Hippocampal formation (tissue), 2 donors: ENCODE measurements around the gene PTCH1.

Experiments used
- DNase-seq, 2 donors: peaks; one replicate each; lab custom pipeline; 2025; lab: John Stamatoyannopoulos, UW

Gene PTCH1

GRCh38 chr9:95498641-95499040 is 18.1 kb downstream of the PTCH1 start:
- no peak for DNase-seq

- DNase-seq, result no peak
These were observed 19.0 kb downstream of the PTCH1 start for GRCh38 chr9:95497772-95498171.

- no peak for DNase-seq
These were observed 20.1 kb downstream of the PTCH1 start for GRCh38 chr9:95496687-95497086.

GRCh38 chr9:95495961-95496360 is 20.8 kb downstream of the PTCH1 start:
- no peak for DNase-seq

GRCh38 chr9:95495529-95495928 is 21.2 kb downstream of the PTCH1 start:
- no peak for DNase-seq

GRCh38 chr9:95494416-95495371 is 22.1 kb downstream of the PTCH1 start:
- no peak for DNase-seq

GRCh38 chr9:95494022-95494415 is 22.8 kb downstream of the PTCH1 start:
- DNase-seq, result peak; percentile 57 to 77

- no peak for DNase-seq
These were observed 23.4 kb downstream of the PTCH1 start for GRCh38 chr9:95493402-95493801.

- no peak for DNase-seq
These were observed 25.0 kb downstream of the PTCH1 start for GRCh38 chr9:95491543-95492320.

- DNase-seq, result no peak
These were observed 27.8 kb downstream of the PTCH1 start for GRCh38 chr9:95488954-95489353.

- no peak for DNase-seq
These were observed 30.5 kb downstream of the PTCH1 start for GRCh38 chr9:95486318-95486717.

- no peak for DNase-seq
These were observed 32.5 kb downstream of the PTCH1 start for GRCh38 chr9:95484225-95484624.

GRCh38 chr9:95483431-95483830 is 33.3 kb downstream of the PTCH1 start:
- DNase-seq, result no peak

- DNase-seq, result no peak
These were observed 34.1 kb downstream of the PTCH1 start for GRCh38 chr9:95482621-95483020.

- DNase-seq, result no peak
These were observed 35.8 kb downstream of the PTCH1 start for GRCh38 chr9:95481000-95481399.

GRCh38 chr9:95480346-95480745 is 36.4 kb downstream of the PTCH1 start:
- no peak for DNase-seq

GRCh38 chr9:95479330-95479729 is 37.4 kb downstream of the PTCH1 start:
- DNase-seq, result no peak

GRCh38 chr9:95478335-95478734 is 38.4 kb downstream of the PTCH1 start:
- DNase-seq, result peak; percentile 25 to 40

- no peak for DNase-seq
These were observed 38.9 kb downstream of the PTCH1 start for GRCh38 chr9:95477885-95478284.

GRCh38 chr9:95477441-95477840 is 39.3 kb downstream of the PTCH1 start:
- peak; percentile 80 to 87 for DNase-seq

GRCh38 chr9:95468791-95469190 is 48.0 kb downstream of the PTCH1 start:
- DNase-seq, result no peak

GRCh38 chr9:95465115-95465514 is 51.7 kb downstream of the PTCH1 start:
- DNase-seq, result peak in 1 of 2 donors; percentile 43
